Measurements from ENCODE around the gene LRRC4B.
A peak's percentile ranks its signal among the peaks of the same experiment; 100 is the strongest.

The LRRC4B gene

GRCh38 chr19:50573741-50574461 is 5.7 kb upstream of the LRRC4B start:
- DNase-seq (ENCODE audit: low spot score) = no peak

- DNase-seq (ENCODE audit: low spot score) = no peak
Measured at GRCh38 chr19:50570997-50571396, 2.8 kb upstream of the LRRC4B start.

GRCh38 chr19:50569938-50570540 is 1.8 kb upstream of the LRRC4B start:
- DNase-seq (ENCODE audit: low spot score) = no peak

GRCh38 chr19:50568728-50569698 is 778 bp upstream of the LRRC4B start:
- DNase-seq (ENCODE audit: low spot score) = no peak

- DNase-seq (ENCODE audit: low spot score) = peak; percentile 41
Measured at GRCh38 chr19:50567052-50567841, 988 bp downstream of the LRRC4B start.

- peak; percentile 77 for DNase-seq (ENCODE audit: low spot score)
Measured at GRCh38 chr19:50565984-50566903, 2.0 kb downstream of the LRRC4B start.

GRCh38 chr19:50564229-50565105 is 3.8 kb downstream of the LRRC4B start:
- no peak for DNase-seq (ENCODE audit: low spot score)

- DNase-seq (ENCODE audit: low spot score) = no peak
Measured at GRCh38 chr19:50563597-50563996, 4.6 kb downstream of the LRRC4B start.

- no peak for DNase-seq (ENCODE audit: low spot score)
Measured at GRCh38 chr19:50562996-50563395, 5.2 kb downstream of the LRRC4B start.

- no peak for DNase-seq (ENCODE audit: low spot score)
Measured at GRCh38 chr19:50562329-50562728, 5.9 kb downstream of the LRRC4B start.

GRCh38 chr19:50559636-50560035 is 8.6 kb downstream of the LRRC4B start:
- no peak for DNase-seq (ENCODE audit: low spot score)

- no peak for DNase-seq (ENCODE audit: low spot score)
Measured at GRCh38 chr19:50558449-50558848, 9.8 kb downstream of the LRRC4B start.

GRCh38 chr19:50558039-50558438 is 10.2 kb downstream of the LRRC4B start:
- DNase-seq (ENCODE audit: low spot score) = no peak

GRCh38 chr19:50557009-50557613 is 11.1 kb downstream of the LRRC4B start:
- DNase-seq (ENCODE audit: low spot score) = no peak

GRCh38 chr19:50556282-50557008 is 11.8 kb downstream of the LRRC4B start:
- DNase-seq (ENCODE audit: low spot score) = peak; percentile 75

- DNase-seq (ENCODE audit: low spot score) = no peak
Measured at GRCh38 chr19:50555450-50556281, 12.6 kb downstream of the LRRC4B start.

- DNase-seq (ENCODE audit: low spot score) = no peak
Measured at GRCh38 chr19:50555033-50555432, 13.2 kb downstream of the LRRC4B start.

GRCh38 chr19:50554212-50554611 is 14.0 kb downstream of the LRRC4B start:
- DNase-seq (ENCODE audit: low spot score) = no peak
